Measurements from ENCODE around the gene FAM221A. TPM values are rescaled to one million over a fixed set of nuclear protein-coding genes. Genes with fewer than 3 reads are reported as not detected.
"Not testable (repeated sequence)": the region's sequence is repeated elsewhere in the genome, so short reads cannot be mapped to it uniquely, and the experiment has no call there.

Gene FAM221A
- total RNA-seq, 1 donor from 2014 or later, result 8.3 TPM

GRCh38 chr7:23664122-23664521 is 15.9 kb upstream of the FAM221A start:
- ChIA-PET POLR2A (no interaction called here), CTCF (no interaction called here)
- H3K4me1 Mint-ChIP-seq, result no peaks in the 10 kb centered on the region
- H3K4me3 Mint-ChIP-seq, result no peak overlapping the region
- ATAC-seq (ENCODE audit: low read depth), result no peak
- peaks cover 5% of the 10 kb centered on the region for H3K9me3 Mint-ChIP-seq
- intact Hi-C loops (cut with micrococcal nuclease), result no loop called here
- no peaks in the 10 kb centered on the region for H3K36me3 Mint-ChIP-seq (ENCODE audit: low read depth)
- H3K27ac Mint-ChIP-seq, result no peak overlapping the region
- no peak for TF ChIP-seq CTCF (IDR thresholded peaks at IDR 0.05)
- H3K27me3 Mint-ChIP-seq, result no peaks in the 10 kb centered on the region
- DNase-seq, result no peak

- ATAC-seq (ENCODE audit: low read depth), result no peak
- intact Hi-C loops (cut with micrococcal nuclease), result no loop called here
- ChIA-PET CTCF (no interaction called here), POLR2A (no interaction called here)
- DNase-seq, result no peak
- Mint-ChIP-seq H3K4me3 (no peak overlapping the region), H3K4me1 (no peaks in the 10 kb centered on the region), H3K27me3 (peaks cover 2% of the 10 kb centered on the region), H3K27ac (no peak overlapping the region), H3K36me3 (ENCODE audit: low read depth) (no peaks in the 10 kb centered on the region), H3K9me3 (no peaks in the 10 kb centered on the region)
- no peak for TF ChIP-seq CTCF (IDR thresholded peaks at IDR 0.05)
These were observed 8.0 kb upstream of the FAM221A start for GRCh38 chr7:23672033-23672432.

GRCh38 chr7:23680414-23681405 is 711 bp downstream of the FAM221A start:
- Mint-ChIP-seq H3K4me1 (peaks cover 20% of the 10 kb centered on the region), H3K36me3 (ENCODE audit: low read depth) (peaks cover 4% of the 10 kb centered on the region)

GRCh38 chr7:23684041-23684440 is 4.0 kb downstream of the FAM221A start:
- ATAC-seq (ENCODE audit: low read depth); H3K4me3 Mint-ChIP-seq; H3K27ac Mint-ChIP-seq; DNase-seq; POLR2A ChIA-PET; H3K27me3 Mint-ChIP-seq; H3K9me3 Mint-ChIP-seq: not testable (repeated sequence)
- Mint-ChIP-seq H3K36me3 (ENCODE audit: low read depth) (peaks cover 10% of the 10 kb centered on the region), H3K4me1 (peaks cover 17% of the 10 kb centered on the region)
- intact Hi-C loops (cut with micrococcal nuclease), result loop anchor here (10.0 kb wide), 1 partner anchor 891 kb away; the partner anchor contains the start of gene PALS2
- CTCF ChIA-PET, result interaction anchor here (1.1 to 2.0 kb wide), 2 partner anchors 12 to 26 kb away, joined by 3 to 7 read pairs; partner anchors contain the start of gene STK31

More at GRCh38 chr7:23680414-23681405, 711 bp downstream of the FAM221A start:
- Mint-ChIP-seq H3K27ac (peak overlapping the region; percentile 43), H3K9me3 (no peaks in the 10 kb centered on the region), H3K4me3 (peak overlapping the region; percentile 90), H3K27me3 (no peaks in the 10 kb centered on the region)
- ATAC-seq (ENCODE audit: low read depth) (peak; percentile 22), DNase-seq (peak; percentile 26)
- intact Hi-C loops (cut with micrococcal nuclease), result loop anchor here (1.0 to 10.0 kb wide), 3 partner anchors 9 to 894 kb away; partner anchors contain the start of genes CCDC126 and PALS2
- CTCF ChIA-PET, result interaction anchor here (1.1 to 3.0 kb wide), 3 partner anchors 16 to 83 kb away, joined by 5 to 14 read pairs (median 6); partner anchors contain the start of gene CCDC126
- no peak for TF ChIP-seq CTCF (IDR thresholded peaks at IDR 0.05)
- POLR2A ChIA-PET, result interaction anchor here (0.6 to 1.9 kb wide), 5 partner anchors 18 to 855 kb away, joined by 3 to 9 read pairs (median 4); partner anchors contain the start of gene CCDC126

GRCh38 chr7:23685731-23686130 is 5.7 kb downstream of the FAM221A start:
- POLR2A ChIA-PET, result no interaction called here
- peaks cover 8% of the 10 kb centered on the region for H3K4me1 Mint-ChIP-seq
- DNase-seq, result no peak
- ATAC-seq (ENCODE audit: low read depth), result no peak
- H3K4me3 Mint-ChIP-seq, result no peak overlapping the region
- no peaks in the 10 kb centered on the region for H3K27me3 Mint-ChIP-seq
- no peaks in the 10 kb centered on the region for H3K9me3 Mint-ChIP-seq
- H3K36me3 Mint-ChIP-seq (ENCODE audit: low read depth), result peaks cover 20% of the 10 kb centered on the region
- CTCF ChIA-PET, result interaction anchor here (2.0 kb wide), 1 partner anchor 11 kb away, joined by 7 read pairs; no protein-coding TSS in a partner anchor
- TF ChIP-seq CTCF (IDR thresholded peaks at IDR 0.05), result no peak
- no peak overlapping the region for H3K27ac Mint-ChIP-seq
- intact Hi-C loops (cut with micrococcal nuclease), result loop anchor here (10.0 kb wide), 1 partner anchor 889 kb away; the partner anchor contains the start of gene PALS2
